DMS 273 (cell line): ENCODE measurements around the gene AKT1S1.

Source experiments
- DNase-seq: peaks from one replicate; lab custom pipeline; 2025; ENCODE audit not compliant: unreplicated experiment; lab: John Stamatoyannopoulos, UW

Gene AKT1S1

DNA sequence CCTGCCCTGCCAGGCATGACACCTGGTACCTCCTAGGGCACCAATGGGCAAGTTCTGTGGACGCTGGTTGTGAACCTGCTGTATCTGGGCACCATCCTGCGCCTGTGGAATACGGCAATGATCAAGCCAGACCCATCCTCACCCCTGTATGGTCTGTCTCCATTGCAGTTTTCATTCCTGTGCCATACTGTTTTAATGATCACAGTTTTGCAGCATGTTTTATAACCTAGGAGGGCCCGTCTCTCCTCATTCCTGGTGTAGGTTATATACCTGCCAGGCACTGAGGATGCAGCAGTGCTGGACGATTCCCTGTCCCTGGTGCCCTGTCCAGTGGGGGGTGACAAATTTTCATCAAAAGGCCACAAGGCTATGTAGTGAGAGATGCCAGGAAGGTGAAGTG, 5.9 kb upstream of the AKT1S1 start:
- no peak for DNase-seq

GRCh38 chr19:49882643-49883042, 5.5 kb upstream of the AKT1S1 start:
- DNase-seq, result no peak

GRCh38 chr19:49881672-49882394, 4.7 kb upstream of the AKT1S1 start:
- peak; percentile 51 for DNase-seq

DNA sequence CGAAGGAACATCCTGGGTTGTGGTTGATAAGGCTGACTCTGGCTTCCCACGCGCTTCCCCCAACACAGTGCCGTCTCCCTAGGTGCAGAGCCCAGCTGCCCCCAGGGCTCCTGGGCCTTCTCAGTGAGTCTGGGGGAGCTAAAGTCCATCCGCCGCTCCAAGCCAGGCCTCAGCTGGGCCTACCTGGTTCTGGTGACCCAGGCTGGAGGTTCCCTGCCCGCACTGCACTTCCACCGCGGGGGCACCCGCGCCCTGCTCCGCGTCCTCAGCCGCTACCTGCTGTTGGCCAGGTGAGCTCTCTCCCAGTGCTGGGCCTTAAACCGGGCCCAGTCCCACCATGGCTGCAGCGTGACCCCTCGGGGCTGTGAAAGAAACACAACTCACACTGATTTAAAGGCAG, 4.0 kb upstream of the AKT1S1 start:
- no peak for DNase-seq

- DNase-seq, result no peak
These were observed 3.2 kb upstream of the AKT1S1 start for GRCh38 chr19:49880162-49880869.

- peak; percentile 32 for DNase-seq
These were observed 2.2 kb upstream of the AKT1S1 start for GRCh38 chr19:49879243-49879963.

- DNase-seq, result no peak
These were observed 1.6 kb upstream of the AKT1S1 start for GRCh38 chr19:49878744-49879070.

DNA sequence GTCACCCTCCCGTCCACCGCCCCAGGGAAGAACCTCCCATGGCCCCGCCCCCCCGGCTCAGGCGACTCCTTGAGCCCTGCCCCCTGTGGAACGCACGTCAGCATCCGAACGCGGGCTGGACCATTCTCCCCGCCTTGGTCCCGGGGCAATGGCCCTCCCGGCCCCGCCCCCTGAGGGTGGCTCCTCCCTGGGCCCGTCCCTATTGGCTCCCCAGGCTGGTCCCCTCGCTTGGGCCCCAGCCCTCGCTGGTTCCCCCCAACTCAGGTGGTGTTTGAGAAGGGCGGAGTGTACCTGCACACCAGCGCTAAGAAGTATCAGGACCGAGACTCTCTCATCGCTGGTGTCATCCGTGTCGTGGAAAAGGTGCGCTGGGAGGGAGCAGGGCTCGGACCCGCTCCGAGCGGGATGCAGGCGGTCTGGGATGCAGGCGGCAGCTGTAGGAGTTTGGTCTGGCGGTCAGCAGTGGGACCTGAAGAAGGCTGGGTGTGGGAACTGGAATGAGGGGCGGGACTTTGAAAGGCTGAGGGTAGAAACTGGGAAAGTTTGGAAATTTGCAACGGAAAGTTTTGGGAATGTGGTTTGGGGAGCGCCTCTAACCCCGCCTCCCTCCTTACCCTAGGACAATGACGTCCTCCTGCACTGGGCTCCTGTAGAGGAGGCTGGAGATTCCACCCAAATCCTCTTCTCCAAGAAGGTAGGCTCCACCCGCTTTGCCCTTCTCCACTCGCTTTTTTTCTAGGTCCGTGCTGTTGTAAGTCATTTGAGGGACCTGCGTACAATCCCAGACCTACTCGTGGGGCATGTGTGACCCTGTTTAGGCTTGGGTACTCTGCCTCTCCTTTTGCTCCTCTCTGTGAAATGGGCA, 956 bp upstream of the AKT1S1 start:
- DNase-seq, result peak; percentile 99

- DNase-seq, result peak; percentile 99
These were observed 634 bp downstream of the AKT1S1 start for GRCh38 chr19:49876422-49877019.

DNA sequence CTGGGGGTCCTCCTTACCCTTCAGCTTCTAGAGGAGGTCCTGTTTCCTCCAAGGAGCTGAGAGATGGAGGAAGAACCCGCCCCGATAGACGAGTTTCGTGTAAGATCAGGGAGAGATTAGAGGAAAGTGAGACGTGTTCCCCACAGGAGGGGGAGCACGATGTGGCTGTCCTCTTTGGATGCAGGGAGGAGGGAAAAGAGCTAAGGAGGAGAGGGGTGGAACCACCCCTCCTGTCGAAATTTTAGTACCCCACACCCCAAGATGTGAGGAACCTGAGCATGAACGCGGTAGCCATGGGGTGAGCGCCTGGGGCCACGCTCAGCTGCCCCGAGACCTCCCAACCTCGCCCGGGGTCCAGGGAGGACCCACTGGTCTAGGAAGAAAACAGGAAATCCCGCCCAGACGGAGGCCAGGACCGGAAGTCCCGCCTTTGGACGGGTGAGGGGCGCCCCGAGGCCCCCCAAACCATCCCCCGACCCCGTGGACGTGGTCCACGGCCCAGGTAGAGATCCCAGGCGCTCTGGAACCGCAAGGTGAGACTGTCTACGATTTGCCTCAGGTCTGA, 1.2 kb downstream of the AKT1S1 start:
- peak; percentile 81 for DNase-seq

- no peak for DNase-seq
These were observed 2.0 kb downstream of the AKT1S1 start for GRCh38 chr19:49875177-49875576.

DNA sequence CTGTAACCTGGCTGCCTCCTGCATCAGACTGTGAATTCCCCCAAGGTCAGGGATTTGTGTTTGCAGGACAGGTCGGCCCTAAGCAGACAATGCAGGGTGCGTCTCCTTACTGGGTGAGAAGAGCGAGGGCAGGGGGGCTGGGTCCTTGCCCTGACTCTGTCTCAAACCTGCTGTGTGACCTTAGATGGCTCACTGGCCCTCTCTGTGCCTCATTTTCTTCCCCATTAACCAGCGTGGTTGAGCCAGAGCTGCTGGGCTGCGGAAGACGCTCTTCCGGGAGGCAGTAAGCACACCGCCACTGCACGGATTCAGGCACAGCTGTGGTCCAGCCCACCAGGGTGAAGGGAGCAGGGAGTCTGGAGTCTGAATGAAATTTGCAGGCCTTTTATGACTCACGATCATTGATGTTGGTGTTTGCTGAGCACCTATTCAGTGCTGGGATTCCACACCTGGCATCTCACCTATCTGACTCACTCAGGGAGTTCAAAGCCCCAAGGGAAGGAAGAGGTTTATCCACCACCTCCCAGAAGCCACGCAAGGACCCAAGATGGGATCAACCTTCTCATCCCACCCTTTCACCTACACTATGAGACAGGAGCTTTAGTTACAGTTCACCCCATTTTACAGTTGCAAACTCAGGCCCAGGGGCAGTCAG, 2.5 kb downstream of the AKT1S1 start:
- no peak for DNase-seq

DNA sequence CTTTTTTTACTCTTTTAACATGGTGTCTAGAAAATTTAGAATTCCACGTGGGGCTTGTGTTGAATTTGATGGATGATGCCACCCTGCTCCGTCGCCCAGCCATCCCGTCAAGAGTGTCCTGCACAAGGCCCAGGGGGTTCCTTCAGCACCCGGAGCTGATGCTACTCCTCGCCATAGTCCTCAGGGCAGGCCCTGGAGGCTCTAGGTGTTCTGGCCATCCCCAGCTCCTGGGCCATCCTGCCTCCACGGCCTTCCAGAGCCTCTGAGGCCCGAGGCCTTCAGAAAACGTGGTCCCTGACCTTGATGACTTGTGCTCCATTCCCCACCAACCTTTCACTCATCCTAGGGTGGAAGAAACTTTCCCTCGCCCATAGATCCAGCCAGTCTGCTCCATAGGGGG, 3.3 kb downstream of the AKT1S1 start:
- no peak for DNase-seq

DNA sequence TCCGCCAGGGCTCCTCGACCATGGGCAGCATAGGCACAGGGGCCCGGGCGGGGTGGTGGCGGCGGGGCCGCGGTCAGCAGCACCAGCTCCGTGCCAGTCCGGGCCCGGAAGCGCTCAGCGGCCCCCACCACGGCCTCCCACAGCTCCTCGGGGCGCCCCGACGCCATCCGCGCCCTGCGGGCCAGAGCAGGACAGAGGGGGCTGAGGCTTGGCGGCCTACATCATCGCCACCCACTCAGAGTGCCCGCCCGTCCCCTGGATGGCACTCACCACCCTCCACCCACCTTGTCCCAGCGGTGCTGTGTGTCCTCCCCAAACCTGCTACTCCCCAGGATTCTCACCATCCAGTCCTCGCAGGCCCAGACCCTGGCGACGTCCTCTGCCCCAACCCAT, 4.0 kb downstream of the AKT1S1 start:
- DNase-seq, result no peak

GRCh38 chr19:49872245-49873128, 4.7 kb downstream of the AKT1S1 start:
- no peak for DNase-seq

- DNase-seq, result no peak
These were observed 5.7 kb downstream of the AKT1S1 start for GRCh38 chr19:49871349-49871985.

DNA sequence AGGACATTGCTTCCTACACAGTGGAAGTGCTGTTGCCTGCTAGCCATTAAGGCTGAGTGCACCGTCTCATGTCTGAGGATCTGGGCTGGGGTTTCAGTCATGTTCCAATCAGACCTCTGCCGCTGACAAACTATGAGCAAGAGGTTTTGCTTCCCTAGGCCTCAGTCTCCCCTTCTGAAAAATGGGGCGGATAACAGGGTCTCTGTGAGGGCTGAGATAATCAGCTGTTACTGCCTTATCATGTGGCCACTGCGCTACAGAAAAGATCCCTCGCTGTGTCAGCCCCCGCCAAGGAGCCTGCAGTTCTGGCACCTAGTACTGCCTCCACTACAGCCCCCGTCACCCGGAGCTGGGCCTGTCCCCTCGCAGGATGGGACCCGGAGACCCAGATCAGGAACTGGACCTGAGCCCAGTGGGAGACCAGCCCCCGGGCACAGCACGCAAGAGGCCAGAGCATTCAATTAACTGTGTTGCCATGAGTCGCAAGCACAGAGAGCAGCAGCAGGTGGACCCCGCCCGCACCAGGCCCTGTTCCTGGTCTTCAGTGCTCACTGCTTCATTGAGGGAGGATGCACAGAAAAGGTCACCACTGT, 6.8 kb downstream of the AKT1S1 start:
- DNase-seq, result no peak
